WERI-Rb-1 (cell line): ENCODE results near the gene FBXO2.

Source experiments
- DNase-seq: peaks from one replicate; pipeline ENCODE4 v3.0.0-alpha.2; 2020
- H3K27ac ChIP-seq: fragments of 250-450 bp; sonication (Bioruptor Pico); 2 replicates; pipeline ENCODE4 v1.5.1; 2020; ENCODE audit warnings: mild to moderate bottlenecking, moderate library complexity
- H3K27me3 ChIP-seq: fragments of 250-450 bp; sonication (Bioruptor Pico); 2 replicates; pipeline ENCODE4 v1.5.1; 2021; ENCODE audit warnings: mild to moderate bottlenecking, low read depth, moderate library complexity; ENCODE audit not compliant: insufficient read depth, severe bottlenecking
- H3K36me3 ChIP-seq: fragments of 250-450 bp; sonication (Bioruptor Pico); 2 replicates; pipeline ENCODE4 v1.5.1; 2020; ENCODE audit warnings: mild to moderate bottlenecking, moderate library complexity
- H3K4me3 ChIP-seq: 2 replicates; pipeline ENCODE4 v1.5.1; 2011; ENCODE audit warnings: low read depth, mild to moderate bottlenecking, control low read depth, low read length
- H3K9me3 ChIP-seq: fragments of 250-450 bp; sonication (Bioruptor Pico); 2 replicates; pipeline ENCODE4 v1.5.1; 2021; ENCODE audit warnings: mild to moderate bottlenecking, moderate library complexity; ENCODE audit not compliant: severe bottlenecking
- CTCF ChIP-seq: IDR thresholded peaks from 2 replicates; pipeline ENCODE4 v1.5.1; 2011; ENCODE audit warnings: low read depth, mild to moderate bottlenecking, control low read depth, inconsistent platforms, low read length

FBXO2 gene

GRCh38 chr1:11697893-11698210 lies 43.6 kb upstream of the FBXO2 start:
- no peaks in the 10 kb centered on the region for H3K36me3 ChIP-seq
- no peak for TF ChIP-seq CTCF
- DNase-seq = no peak
- no peaks in the 10 kb centered on the region for H3K9me3 ChIP-seq
- no peak overlapping the region for H3K27ac ChIP-seq
- H3K27me3 ChIP-seq = no peaks in the 10 kb centered on the region
- no peak overlapping the region for H3K4me3 ChIP-seq

GRCh38 chr1:11697188-11697892 lies 43.1 kb upstream of the FBXO2 start:
- no peak overlapping the region for H3K4me3 ChIP-seq
- no peak for TF ChIP-seq CTCF
- H3K27ac ChIP-seq = no peak overlapping the region
- no peaks in the 10 kb centered on the region for H3K36me3 ChIP-seq
- no peaks in the 10 kb centered on the region for H3K9me3 ChIP-seq
- H3K27me3 ChIP-seq = no peaks in the 10 kb centered on the region
- no peak for DNase-seq

- DNase-seq = no peak
- Histone ChIP-seq H3K4me3 (no peak overlapping the region), H3K27ac (no peak overlapping the region), H3K9me3 (no peaks in the 10 kb centered on the region), H3K36me3 (no peaks in the 10 kb centered on the region), H3K27me3 (no peaks in the 10 kb centered on the region)
- TF ChIP-seq CTCF = no peak
These were observed 41.6 kb upstream of the FBXO2 start for GRCh38 chr1:11695861-11696260.

GRCh38 chr1:11693917-11694316 lies 39.7 kb upstream of the FBXO2 start:
- no peak for DNase-seq
- Histone ChIP-seq H3K4me3 (no peak overlapping the region), H3K27me3 (no peaks in the 10 kb centered on the region), H3K9me3 (no peaks in the 10 kb centered on the region), H3K36me3 (no peaks in the 10 kb centered on the region), H3K27ac (no peak overlapping the region)
- no peak for TF ChIP-seq CTCF

GRCh38 chr1:11693024-11693590 lies 38.9 kb upstream of the FBXO2 start:
- H3K9me3 ChIP-seq = no peaks in the 10 kb centered on the region
- H3K27ac ChIP-seq = no peak overlapping the region
- H3K4me3 ChIP-seq = no peak overlapping the region
- DNase-seq = no peak
- H3K36me3 ChIP-seq = no peaks in the 10 kb centered on the region
- H3K27me3 ChIP-seq = no peaks in the 10 kb centered on the region
- no peak for TF ChIP-seq CTCF
